Ascending aorta (tissue), 2 donors: ENCODE results near the gene ADPRM. TPM values are rescaled to one million over a fixed set of nuclear protein-coding genes. Genes with fewer than 3 reads are reported as not detected.

ENCODE experiments used
- DNase-seq, 2 donors: peaks; one replicate each; pipeline ENCODE4 v3.0.0-alpha.2; 2019; ENCODE audit warnings: low spot score in 2 of 2
- H3K27ac ChIP-seq, 2 donors: fragments of 200-600 bp; sonication (generic); one replicate each; pipeline ENCODE4 v1.5.1; 2016 to 2017; ENCODE audit warnings: mild to moderate bottlenecking in 1 of 2
- H3K27me3 ChIP-seq: fragments of 200-600 bp; sonication (generic); one replicate; pipeline ENCODE4 v1.5.1; 2017
- H3K36me3 ChIP-seq, 2 donors: fragments of 200-600 bp; sonication (generic); one replicate each; pipeline ENCODE4 v1.5.1; 2016
- H3K4me1 ChIP-seq, 2 donors: fragments of 200-600 bp; sonication (generic); one replicate each; pipeline ENCODE4 v1.5.1; 2016 to 2017; ENCODE audit warnings: mild to moderate bottlenecking in 1 of 2
- H3K4me3 ChIP-seq, 2 donors: fragments of 200-600 bp; sonication (generic); one replicate each; pipeline ENCODE4 v1.5.1; 2016 to 2017; ENCODE audit warnings: mild to moderate bottlenecking in 1 of 2
- H3K9me3 ChIP-seq, 2 donors: fragments of 200-600 bp; sonication (generic); one replicate each; pipeline ENCODE4 v1.5.1; 2016
- intact Hi-C: fragments of 100-400 bp; cut with DNase I; formaldehyde crosslinking; loops from one replicate; pipeline ENCODE4 v1.15.1; 2023
- total RNA-seq: library from RNA; depleted of rRNA; stranded (reverse); fragments of >200 nt; gene quantifications from one replicate; pipeline ENCODE4 v1.1.0, GENCODE V29; 2016
- TF ChIP-seq, protein P1 (sequence below), 3 experiments: fragments of 200-600 bp in 2 of 3; fragments of 450-650 bp in 1 of 3; sonication (generic) in 2 of 3; IDR thresholded peaks; one replicate each; pipeline ENCODE4 v1.5.1; 2016 to 2019; ENCODE audit warnings: antibody characterized with exemption in 3 of 3, mild to moderate bottlenecking in 1 of 3, moderate library complexity in 1 of 3

ADPRM gene
- total RNA-seq, 1 donor from 2014 or later: not detected

DNA sequence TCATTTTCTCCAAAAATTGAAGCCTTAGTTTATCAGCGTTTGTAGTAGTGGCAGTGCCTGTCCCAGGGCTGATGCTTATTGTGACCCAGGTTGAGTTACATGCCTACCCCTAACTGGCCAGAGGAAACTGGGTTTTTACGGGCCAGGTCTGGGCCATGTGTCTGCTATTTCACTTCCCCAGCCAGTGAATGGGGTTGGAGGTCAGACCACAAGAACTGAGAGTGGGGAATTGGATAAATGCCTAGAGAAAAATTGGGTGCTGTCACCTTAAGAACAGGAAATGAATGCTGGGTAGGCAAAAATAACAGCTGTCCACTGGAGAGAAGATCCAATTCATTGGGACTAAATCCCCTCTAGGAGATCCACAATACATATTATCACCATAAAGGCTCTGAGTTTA lies 5.2 kb downstream of the ADPRM start:
- DNase-seq: no peak
- intact Hi-C loops: no loop called here
- no peak overlapping the region for H3K4me3 ChIP-seq

DNA sequence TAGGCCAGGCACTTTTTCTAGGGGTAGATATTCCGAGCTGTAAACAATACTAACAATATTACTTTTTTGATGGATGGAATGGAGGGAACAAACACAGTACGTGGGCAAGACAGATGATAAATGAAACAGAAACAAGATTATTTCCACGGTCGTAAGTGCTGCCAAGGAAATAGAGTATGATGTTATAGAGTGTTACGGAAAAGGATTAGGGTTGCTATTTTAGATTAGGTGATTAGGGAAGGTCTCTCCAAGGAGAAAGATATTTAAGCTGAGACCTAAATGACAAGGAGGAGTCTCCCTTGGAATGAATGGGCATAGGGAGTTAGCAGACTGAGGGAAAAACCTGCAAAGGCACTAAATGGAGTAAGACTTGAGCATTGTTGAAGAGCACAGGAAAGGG lies 8.3 kb downstream of the ADPRM start:
- peaks cover 22 to 49% of the 10 kb centered on the region in 2 donors for H3K36me3 ChIP-seq
- no peak overlapping the region for H3K4me3 ChIP-seq
- no peaks in the 10 kb centered on the region for H3K9me3 ChIP-seq
- TF ChIP-seq, protein P1, sequence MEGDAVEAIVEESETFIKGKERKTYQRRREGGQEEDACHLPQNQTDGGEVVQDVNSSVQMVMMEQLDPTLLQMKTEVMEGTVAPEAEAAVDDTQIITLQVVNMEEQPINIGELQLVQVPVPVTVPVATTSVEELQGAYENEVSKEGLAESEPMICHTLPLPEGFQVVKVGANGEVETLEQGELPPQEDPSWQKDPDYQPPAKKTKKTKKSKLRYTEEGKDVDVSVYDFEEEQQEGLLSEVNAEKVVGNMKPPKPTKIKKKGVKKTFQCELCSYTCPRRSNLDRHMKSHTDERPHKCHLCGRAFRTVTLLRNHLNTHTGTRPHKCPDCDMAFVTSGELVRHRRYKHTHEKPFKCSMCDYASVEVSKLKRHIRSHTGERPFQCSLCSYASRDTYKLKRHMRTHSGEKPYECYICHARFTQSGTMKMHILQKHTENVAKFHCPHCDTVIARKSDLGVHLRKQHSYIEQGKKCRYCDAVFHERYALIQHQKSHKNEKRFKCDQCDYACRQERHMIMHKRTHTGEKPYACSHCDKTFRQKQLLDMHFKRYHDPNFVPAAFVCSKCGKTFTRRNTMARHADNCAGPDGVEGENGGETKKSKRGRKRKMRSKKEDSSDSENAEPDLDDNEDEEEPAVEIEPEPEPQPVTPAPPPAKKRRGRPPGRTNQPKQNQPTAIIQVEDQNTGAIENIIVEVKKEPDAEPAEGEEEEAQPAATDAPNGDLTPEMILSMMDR (IDR thresholded peaks at IDR 0.05): no peak
- no peak for DNase-seq
- intact Hi-C loops: no loop called here
- no peak overlapping the region for H3K27ac ChIP-seq
- H3K27me3 ChIP-seq: no peaks in the 10 kb centered on the region
- H3K4me1 ChIP-seq: no peaks in the 10 kb centered on the region

More for the DNA sequence above, 5.2 kb downstream of the ADPRM start:
- TF ChIP-seq, protein P1 (IDR thresholded peaks at IDR 0.05): no peak
- Histone ChIP-seq H3K27ac (no peak overlapping the region), H3K36me3 (peaks cover 18 to 23% of the 10 kb centered on the region in 2 donors), H3K9me3 (no peaks in the 10 kb centered on the region), H3K4me1 (peaks cover 0 to 9% of the 10 kb centered on the region in 2 donors), H3K27me3 (no peaks in the 10 kb centered on the region)

DNA sequence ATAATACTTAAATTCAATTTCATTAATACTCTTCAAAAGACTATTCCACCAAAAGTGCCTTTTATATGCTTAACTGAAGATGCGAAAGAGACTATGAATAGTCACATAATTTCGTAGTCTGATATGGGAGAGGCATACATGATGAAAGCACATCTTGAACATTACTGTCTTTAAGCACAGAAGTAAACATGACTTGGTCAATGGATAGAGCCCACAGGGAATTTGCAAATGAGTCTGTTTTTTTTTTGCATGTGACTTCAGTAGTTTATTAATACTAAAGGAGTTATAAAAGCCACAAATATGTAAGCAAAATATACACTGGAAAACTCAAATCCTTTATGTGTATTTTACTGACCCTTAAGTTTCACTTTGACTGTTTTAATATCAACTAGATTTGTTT lies 15.9 kb downstream of the ADPRM start:
- no peak for DNase-seq
- H3K27ac ChIP-seq: no peak overlapping the region
- intact Hi-C loops: no loop called here
- H3K9me3 ChIP-seq: no peaks in the 10 kb centered on the region
- TF ChIP-seq, protein P1 (IDR thresholded peaks at IDR 0.05): no peak
- H3K4me1 ChIP-seq: no peaks in the 10 kb centered on the region
- peaks cover 18 to 43% of the 10 kb centered on the region in 2 donors for H3K36me3 ChIP-seq
- no peak overlapping the region for H3K4me3 ChIP-seq
- H3K27me3 ChIP-seq: no peaks in the 10 kb centered on the region

GRCh38 chr17:10716218-10716617 lies 18.8 kb downstream of the ADPRM start:
- Histone ChIP-seq H3K4me3 (no peak overlapping the region), H3K27ac (no peak overlapping the region), H3K27me3 (no peaks in the 10 kb centered on the region), H3K36me3 (peaks cover 16 to 23% of the 10 kb centered on the region in 2 donors), H3K9me3 (no peaks in the 10 kb centered on the region), H3K4me1 (no peaks in the 10 kb centered on the region)
- TF ChIP-seq, protein P1 (IDR thresholded peaks at IDR 0.05): no peak
- DNase-seq: no peak
- intact Hi-C loops: no loop called here

DNA sequence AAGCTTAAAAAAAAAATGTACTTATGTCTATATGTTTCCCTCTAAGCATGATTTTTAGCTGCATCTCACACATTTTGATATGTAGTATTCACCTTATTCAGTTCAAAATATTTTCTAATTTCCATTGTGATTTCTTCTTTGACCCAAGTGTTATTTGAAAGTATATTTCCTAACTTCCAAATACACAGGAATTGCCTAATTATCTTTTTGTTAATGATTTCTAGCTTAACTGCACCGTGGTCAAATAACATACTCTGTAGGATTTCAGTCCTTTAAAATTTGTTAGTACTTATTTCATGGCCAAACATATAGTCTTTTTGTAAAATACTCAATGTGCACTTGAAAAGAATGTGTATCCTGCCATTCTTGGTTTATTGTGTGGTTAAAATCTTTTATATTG lies 21.2 kb downstream of the ADPRM start:
- H3K4me1 ChIP-seq: no peaks in the 10 kb centered on the region
- TF ChIP-seq, protein P1 (IDR thresholded peaks at IDR 0.05): no peak
- H3K27ac ChIP-seq: no peak overlapping the region
- DNase-seq: no peak
- intact Hi-C loops: no loop called here
- H3K36me3 ChIP-seq: peaks cover 9 to 10% of the 10 kb centered on the region in 2 donors
- H3K27me3 ChIP-seq: no peaks in the 10 kb centered on the region
- H3K9me3 ChIP-seq: no peaks in the 10 kb centered on the region
- H3K4me3 ChIP-seq: no peak overlapping the region
